Measurements from ENCODE around the gene SMPDL3A. TPM values are rescaled to one million over a fixed set of nuclear protein-coding genes. Genes with fewer than 3 reads are reported as not detected.
A peak's percentile ranks its signal among the peaks of the same experiment; 100 is the strongest.

The SMPDL3A gene
- polyA plus RNA-seq, 4 donors, result 10.5 to 18.8 (median 14.1) TPM

DNA sequence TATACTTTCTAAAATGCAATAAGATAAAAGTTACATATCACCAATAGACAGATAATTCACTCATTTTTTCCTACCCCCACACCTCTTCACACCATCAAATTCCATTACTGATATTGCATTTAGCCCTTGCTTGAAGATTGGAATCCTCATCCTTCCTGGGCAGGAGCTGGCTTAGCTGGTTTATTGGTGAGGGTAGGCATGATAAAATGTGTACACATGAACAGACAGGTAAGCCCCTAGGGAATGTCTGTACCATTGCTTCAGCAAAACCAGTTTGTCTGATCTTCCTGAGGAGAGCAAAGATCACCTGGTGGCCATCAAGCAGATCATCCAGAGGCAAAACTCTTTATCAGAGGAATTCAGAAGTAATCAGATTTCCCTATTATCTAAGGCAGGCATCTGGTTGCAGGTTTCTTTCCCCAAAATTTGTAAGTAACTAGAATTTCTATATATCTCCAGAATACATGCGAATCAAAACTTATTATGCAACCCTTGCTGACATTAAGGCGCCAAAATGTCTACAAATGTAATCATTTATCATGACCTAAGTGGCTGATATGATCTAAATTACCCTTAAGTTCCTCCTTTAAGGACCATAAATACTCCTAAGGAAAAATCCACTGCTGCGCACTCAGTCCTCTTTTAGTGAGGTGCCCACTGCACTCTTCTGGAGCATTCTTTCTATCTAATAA is 16.2 kb upstream of the SMPDL3A start:
- DNase-seq (ENCODE audit: low read depth in 4 of 4, low spot score in 2 of 4), result no peak

GRCh38 chr6:122775975-122776374 is 13.1 kb upstream of the SMPDL3A start:
- no peak for DNase-seq (ENCODE audit: low read depth in 4 of 4, low spot score in 2 of 4)

DNA sequence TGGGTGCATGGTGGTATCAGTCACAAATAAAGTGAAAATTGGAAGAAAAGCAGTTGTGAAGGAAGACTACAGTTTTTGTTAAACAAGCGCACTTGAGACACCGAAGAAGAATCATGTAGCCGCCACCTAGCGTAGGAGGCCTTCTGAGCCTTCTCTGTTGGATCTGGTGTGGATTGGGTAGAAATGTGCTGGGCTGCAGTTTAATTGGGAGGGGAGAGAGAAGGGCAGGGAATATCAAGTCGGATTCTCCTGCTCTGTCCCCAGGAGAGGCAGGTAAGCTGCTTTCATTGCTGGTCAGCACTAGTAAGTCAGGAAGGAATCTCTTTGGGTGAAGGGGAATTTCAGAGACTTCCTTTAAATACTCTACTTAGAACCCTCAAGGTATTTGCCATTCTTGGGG is 10.8 kb upstream of the SMPDL3A start:
- DNase-seq (ENCODE audit: low read depth in 4 of 4, low spot score in 2 of 4), result no peak

DNA sequence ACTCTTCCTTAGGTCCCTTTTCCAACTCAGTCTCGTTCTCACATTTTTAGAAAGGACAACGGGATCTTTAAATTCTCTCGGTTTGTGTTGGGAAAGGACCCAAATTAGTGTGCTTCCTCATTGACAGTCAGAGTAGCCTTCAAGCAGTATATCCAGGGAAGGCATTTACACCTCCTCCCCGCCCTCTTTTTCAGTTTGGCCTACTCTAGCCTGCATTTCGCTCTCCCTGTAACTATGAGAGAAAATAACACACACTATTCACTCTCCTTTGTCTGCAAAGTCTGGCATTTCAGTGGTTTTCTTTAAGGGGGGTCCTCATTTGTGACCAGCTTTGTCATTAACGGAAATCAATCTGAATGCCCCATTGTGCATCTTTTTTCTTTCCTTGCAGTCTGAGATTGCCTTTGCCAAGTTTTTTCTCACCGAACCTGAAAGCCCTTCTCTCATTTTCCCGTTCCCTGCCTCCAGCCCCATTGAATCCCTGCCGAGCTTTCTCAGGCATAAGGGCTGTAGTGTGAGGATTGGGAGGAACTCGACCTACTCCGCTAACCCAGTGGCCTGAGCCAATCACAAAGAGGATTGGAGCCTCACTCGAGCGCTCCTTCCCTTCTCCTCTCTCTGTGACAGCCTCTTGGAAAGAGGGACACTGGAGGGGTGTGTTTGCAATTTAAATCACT is 9.9 kb upstream of the SMPDL3A start:
- DNase-seq (ENCODE audit: low read depth in 4 of 4, low spot score in 2 of 4), result no peak

GRCh38 chr6:122779667-122780066 is 9.4 kb upstream of the SMPDL3A start, which contains the start of gene FABP7:
Gene FABP7 (plus strand): TSS chr6:122779716. CDS start chr6:122779795, 79 bp downstream.
- DNase-seq (ENCODE audit: low read depth in 4 of 4, low spot score in 2 of 4), result no peak

DNA sequence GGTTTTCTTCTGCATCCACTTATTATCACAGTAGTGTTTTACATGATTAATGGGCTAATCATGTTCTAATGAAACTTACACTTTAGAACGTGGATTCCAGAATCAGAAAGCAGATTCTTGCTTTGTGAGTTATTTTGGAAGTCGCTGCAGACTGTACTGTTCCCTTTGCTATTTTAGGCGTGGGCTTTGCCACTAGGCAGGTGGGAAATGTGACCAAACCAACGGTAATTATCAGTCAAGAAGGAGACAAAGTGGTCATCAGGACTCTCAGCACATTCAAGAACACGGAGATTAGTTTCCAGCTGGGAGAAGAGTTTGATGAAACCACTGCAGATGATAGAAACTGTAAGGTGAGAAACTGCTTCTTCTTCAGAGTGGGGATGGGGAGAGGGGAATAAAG is 8.9 kb upstream of the SMPDL3A start:
- no peak for DNase-seq (ENCODE audit: low read depth in 4 of 4, low spot score in 2 of 4)

DNA sequence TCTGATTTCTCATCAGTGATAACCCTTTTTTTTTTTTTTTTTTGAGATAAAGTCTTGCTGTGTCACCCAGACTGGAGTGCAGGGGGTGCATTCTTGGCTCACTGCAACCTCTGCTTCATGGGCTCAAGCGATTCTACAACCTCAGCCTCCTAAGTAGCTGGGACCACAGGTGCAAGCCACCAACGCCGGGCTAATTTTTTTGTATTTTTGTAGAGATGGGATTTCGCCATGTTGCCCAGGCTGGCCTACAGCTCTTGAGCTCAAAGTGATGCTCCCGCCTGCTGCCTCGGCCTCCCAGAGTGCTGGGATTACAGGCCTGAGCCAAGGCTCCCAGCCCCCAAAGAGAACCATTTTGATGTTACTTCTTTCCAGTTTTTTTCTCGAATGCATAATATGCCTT is 7.3 kb upstream of the SMPDL3A start:
- no peak for DNase-seq (ENCODE audit: low read depth in 4 of 4, low spot score in 2 of 4)

GRCh38 chr6:122783401-122783800 is 5.7 kb upstream of the SMPDL3A start:
- no peak for DNase-seq (ENCODE audit: low read depth in 4 of 4, low spot score in 2 of 4)

GRCh38 chr6:122785891-122786290 is 3.2 kb upstream of the SMPDL3A start:
- DNase-seq (ENCODE audit: low read depth in 4 of 4, low spot score in 2 of 4), result no peak

- DNase-seq (ENCODE audit: low read depth in 4 of 4, low spot score in 2 of 4), result no peak
These were observed 1.3 kb upstream of the SMPDL3A start for GRCh38 chr6:122787721-122788120.

GRCh38 chr6:122788208-122788607 is 850 bp upstream of the SMPDL3A start:
- no peak for DNase-seq (ENCODE audit: low read depth in 4 of 4, low spot score in 2 of 4)

DNA sequence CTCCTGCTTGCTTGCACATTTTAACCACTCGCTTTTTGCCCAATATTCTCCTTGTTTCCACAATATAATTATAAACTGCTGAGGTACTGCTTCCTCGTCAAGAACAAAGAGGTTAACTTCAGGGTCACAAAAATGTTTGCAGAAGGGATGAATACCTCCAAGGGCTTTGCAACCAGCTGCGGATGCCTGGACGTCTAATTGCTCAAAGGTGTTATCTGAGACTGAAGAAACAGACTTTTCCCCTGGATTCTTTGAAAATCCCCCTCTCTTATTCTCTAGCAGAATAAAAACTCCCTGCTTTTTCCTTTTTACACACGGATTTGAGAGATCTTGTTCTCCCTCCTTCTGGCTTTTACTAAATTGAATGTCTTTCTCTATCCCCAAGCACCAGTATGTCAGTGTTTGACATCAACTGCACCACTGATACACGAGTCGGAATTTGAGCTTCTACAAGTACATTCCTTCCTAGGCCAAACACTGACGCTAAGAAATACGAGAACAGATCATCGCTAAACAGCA is 336 bp upstream of the SMPDL3A start:
- peak in 1 of 4 donors; percentile 79 for DNase-seq (ENCODE audit: low read depth in 4 of 4, low spot score in 2 of 4)

DNA sequence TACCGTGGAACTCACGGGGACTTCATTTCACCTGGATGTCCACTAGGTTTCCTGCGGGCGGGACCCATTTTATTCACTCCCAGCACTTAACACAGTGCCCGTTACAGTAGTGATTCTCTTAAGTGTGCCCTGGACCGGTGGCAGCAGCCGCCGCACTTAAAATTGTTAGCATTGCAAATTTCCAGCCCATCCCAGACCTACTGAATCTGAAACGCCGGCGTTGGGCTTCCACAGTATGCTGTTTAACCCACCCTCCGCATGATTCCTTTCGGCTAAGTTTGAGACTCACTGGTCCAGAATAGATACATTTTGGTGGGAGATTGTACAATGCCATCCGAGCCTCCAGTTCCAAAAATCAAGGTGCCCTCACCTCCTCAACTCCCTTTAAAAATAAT is 967 bp downstream of the SMPDL3A start:
- no peak for DNase-seq (ENCODE audit: low read depth in 4 of 4, low spot score in 2 of 4)

DNA sequence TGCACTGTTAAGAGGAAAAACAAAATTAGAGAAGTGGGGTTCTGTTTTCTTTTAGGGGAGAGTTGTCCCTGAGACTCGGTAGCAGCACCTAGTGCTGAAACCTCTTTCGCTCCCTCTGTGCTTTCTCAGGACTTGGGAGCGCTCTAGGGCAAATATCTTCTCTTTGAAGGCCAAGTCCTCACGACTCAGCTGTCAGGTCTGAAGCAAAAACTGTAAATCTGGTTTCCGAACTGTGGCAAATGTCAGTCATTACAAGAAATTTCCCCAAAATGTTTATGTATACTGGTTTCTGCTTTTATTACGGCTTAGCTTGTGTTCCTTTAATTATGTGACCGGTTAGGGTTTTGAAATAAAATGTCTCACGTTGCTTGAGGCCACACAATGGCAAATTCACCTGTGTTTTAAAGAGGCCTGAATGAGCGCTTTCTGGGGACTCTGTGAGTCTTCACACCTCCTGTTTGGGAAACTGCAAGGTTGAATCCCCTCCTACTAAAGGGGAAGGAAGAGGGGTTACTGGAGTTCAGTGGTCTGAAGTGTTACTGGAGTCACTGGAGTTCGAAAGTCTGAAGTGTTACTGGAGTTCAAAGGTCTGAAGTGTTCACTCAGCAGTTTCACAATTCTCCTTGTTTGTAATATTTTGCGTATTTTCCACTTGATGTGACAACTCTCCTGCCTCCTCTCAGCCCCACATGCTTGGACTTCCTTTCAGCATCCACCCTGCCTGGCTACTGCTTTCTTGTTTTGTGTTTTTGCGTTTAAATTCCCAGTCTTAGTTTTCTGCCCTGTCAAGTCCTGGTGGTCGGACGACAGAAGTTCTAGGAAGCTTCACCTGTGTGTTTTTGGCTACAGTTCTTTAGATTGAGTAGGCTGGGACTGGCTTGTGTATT is 1.6 kb downstream of the SMPDL3A start:
- no peak for DNase-seq (ENCODE audit: low read depth in 4 of 4, low spot score in 2 of 4)

- no peak for DNase-seq (ENCODE audit: low read depth in 4 of 4, low spot score in 2 of 4)
These were observed 2.2 kb downstream of the SMPDL3A start for GRCh38 chr6:122791310-122791679.

DNA sequence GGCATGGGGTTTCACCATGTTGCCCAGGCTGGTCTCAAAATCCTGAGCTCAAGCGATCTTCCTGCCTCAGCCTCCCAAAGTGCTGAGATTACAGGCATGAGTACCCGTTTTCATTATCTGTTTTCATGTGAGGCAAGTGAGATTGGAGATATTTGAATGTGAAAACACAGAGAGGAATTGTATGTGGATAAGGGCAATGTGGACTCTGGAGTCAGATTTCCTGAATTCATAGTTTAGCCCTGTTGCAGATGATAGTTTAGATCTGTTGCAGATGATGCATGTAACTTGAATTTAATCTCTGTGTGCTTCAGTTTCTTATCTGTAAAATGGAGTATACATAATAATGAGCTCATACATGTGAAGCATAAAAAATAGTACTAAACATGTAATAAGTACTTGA is 3.7 kb downstream of the SMPDL3A start:
- no peak for DNase-seq (ENCODE audit: low read depth in 4 of 4, low spot score in 2 of 4)

DNA sequence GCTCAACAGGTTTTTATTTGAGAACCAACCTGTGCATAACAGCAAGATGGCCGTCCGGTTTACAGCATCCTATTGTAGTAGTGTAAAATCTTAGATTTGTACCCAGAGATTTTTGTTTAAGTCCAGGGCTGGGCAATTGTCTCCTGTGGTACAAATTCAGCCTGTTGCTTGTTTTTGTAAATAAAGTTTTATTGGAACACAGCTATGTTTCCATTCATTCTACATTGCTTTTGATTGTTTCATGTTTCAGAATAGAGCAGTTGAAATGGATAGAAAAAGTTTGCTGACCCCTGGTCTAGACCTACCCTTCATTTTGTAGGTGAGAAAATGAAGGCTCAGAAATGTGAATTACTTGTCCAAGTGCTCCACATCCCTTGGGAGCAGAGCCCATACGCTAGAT is 8.5 kb downstream of the SMPDL3A start:
- DNase-seq (ENCODE audit: low read depth in 4 of 4, low spot score in 2 of 4), result no peak

DNA sequence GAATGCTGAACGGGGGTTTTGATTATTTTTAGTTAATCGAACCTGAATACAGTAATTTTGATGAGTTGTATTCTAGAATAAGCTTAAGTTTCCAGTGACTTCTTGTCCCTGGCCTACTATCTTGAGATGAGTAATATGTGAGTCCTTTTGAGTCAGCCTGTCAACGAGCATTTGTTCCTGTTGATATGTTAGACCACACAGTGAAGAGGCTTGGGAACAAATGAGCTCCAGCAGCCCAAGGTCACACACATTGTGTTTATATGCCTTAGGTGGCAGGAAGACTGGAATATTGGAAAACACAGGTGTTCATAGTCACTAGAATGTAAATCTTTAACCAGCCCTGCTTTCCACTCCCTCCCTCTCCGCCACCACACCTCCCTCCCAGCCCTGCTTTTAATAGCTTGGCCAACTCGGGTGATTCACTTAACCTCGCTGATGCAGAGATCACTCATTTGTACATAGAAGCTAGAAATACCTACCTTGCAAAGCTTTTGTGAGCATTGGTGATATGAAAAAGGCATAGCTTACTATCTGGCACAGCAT is 9.1 kb downstream of the SMPDL3A start:
- no peak for DNase-seq (ENCODE audit: low read depth in 4 of 4, low spot score in 2 of 4)

- DNase-seq (ENCODE audit: low read depth in 4 of 4, low spot score in 2 of 4), result no peak
These were observed 10.2 kb downstream of the SMPDL3A start for GRCh38 chr6:122799140-122799745.

DNA sequence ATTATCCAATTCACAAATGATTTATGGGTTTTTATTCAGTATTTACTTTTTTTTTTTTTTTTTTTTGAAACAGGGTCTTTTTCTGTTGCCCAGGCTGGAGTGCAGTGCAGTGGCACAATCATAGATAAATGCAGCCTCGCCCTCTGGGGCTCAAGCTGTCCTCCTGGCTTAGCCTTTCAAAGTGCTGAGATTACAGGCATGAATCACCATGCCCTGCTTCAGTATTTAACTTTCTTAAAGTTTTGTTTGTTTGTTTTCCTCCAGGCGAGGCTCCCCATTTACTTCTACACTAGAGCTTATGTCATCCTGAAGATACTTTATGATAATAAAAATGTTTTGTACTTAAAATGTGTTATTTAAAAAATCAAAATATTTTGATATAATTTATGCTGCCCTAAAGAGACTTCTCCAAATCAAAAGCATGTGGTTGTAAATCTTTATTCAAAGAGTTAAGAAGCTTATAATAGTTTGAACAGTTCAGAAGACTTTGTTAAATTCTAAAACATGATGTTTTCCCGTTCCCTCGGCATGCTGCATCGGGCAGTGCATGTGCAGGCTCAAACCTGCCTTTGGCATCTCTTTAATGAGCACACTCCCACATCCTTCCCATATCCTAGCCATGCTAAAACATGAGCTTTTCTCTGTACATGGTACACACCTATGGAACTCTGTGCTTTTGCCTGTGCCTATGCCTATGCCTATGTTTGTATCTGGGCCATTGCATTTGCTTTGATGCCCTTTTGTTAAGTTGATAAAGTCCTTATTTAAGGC is 11.0 kb downstream of the SMPDL3A start:
- no peak for DNase-seq (ENCODE audit: low read depth in 4 of 4, low spot score in 2 of 4)

All from left renal cortex interstitium (tissue), 4 donors.